ENCODE measurements around the gene OR6J1. TPM values are rescaled to one million over a fixed set of nuclear protein-coding genes. Genes with fewer than 3 reads are reported as not detected.
"Not testable (repeated sequence)": the region's sequence is repeated elsewhere in the genome, so short reads cannot be mapped to it uniquely, and the experiment has no call there.

Gene OR6J1
- total and polyA plus RNA-seq, 8 donors = not detected

- H3K4me1 ChIP-seq = peaks cover 0 to 3% (median 0%) of the 10 kb centered on the region in 4 donors
- no peak for DNase-seq
- no peaks in the 10 kb centered on the region for H3K36me3 ChIP-seq
- intact Hi-C loops (cut with DNase I; ENCODE audit: low total_unique reads) = no loop called here
- 68 to 72% (median 71%) methylated on average over 7 of the region's 7 CpGs for WGBS, 5 donors
- TF ChIP-seq EP300 (IDR thresholded peaks at IDR 0.05) = no peak
- no peak for TF ChIP-seq CTCF (IDR thresholded peaks at IDR 0.05)
- no peak for TF ChIP-seq POLR2A (IDR thresholded peaks at IDR 0.05)
- no peak for TF ChIP-seq POLR2AphosphoS5 (IDR thresholded peaks at IDR 0.05)
- no peak overlapping the region for H3K27ac ChIP-seq
- no peak overlapping the region for H3K4me3 ChIP-seq
- no peaks in the 10 kb centered on the region for H3K27me3 ChIP-seq
- H3K9me3 ChIP-seq = no peaks in the 10 kb centered on the region
These were observed 16.5 kb downstream of the OR6J1 start for GRCh38 chr14:22627506-22628263.

- Histone ChIP-seq H3K27ac (no peak overlapping the region), H3K27me3 (no peaks in the 10 kb centered on the region), H3K9me3 (no peaks in the 10 kb centered on the region), H3K4me3 (no peak overlapping the region), H3K36me3 (no peaks in the 10 kb centered on the region), H3K4me1 (peaks cover 0 to 3% (median 0%) of the 10 kb centered on the region in 4 donors)
- intact Hi-C loops (cut with DNase I; ENCODE audit: low total_unique reads) = no loop called here
- 65 to 83% (median 73%) methylated on average over 6 of the region's 6 CpGs for WGBS, 5 donors
- no peak for DNase-seq
- TF ChIP-seq POLR2AphosphoS5 (IDR thresholded peaks at IDR 0.05) (no peak), EP300 (IDR thresholded peaks at IDR 0.05) (no peak), POLR2A (IDR thresholded peaks at IDR 0.05) (no peak), CTCF (IDR thresholded peaks at IDR 0.05) (no peak)
These were observed 17.6 kb downstream of the OR6J1 start for GRCh38 chr14:22626590-22626989.

GRCh38 chr14:22623047-22623446 lies 21.1 kb downstream of the OR6J1 start:
- intact Hi-C loops (cut with DNase I; ENCODE audit: low total_unique reads) = no loop called here
- no peak overlapping the region for H3K4me3 ChIP-seq
- WGBS, 5 donors = 19 to 65% (median 31%) methylated on average over 2 of the region's 2 CpGs
- peaks cover 0 to 3% (median 0%) of the 10 kb centered on the region in 4 donors for H3K4me1 ChIP-seq
- no peaks in the 10 kb centered on the region for H3K27me3 ChIP-seq
- no peak for DNase-seq
- TF ChIP-seq POLR2A (IDR thresholded peaks at IDR 0.05) (no peak), EP300 (IDR thresholded peaks at IDR 0.05) (no peak), CTCF (IDR thresholded peaks at IDR 0.05) (no peak), POLR2AphosphoS5 (IDR thresholded peaks at IDR 0.05) (no peak)
- no peaks in the 10 kb centered on the region for H3K36me3 ChIP-seq
- H3K27ac ChIP-seq = no peak overlapping the region
- H3K9me3 ChIP-seq = no peaks in the 10 kb centered on the region

- Histone ChIP-seq H3K27me3 (no peaks in the 10 kb centered on the region), H3K4me1 (no peaks in the 10 kb centered on the region), H3K9me3 (no peaks in the 10 kb centered on the region), H3K4me3 (no peak overlapping the region), H3K27ac (no peak overlapping the region), H3K36me3 (no peaks in the 10 kb centered on the region)
- WGBS, 5 donors = 84 to 93% (median 91%) methylated on average over 2 of the region's 2 CpGs
- TF ChIP-seq EP300 (IDR thresholded peaks at IDR 0.05) (no peak), CTCF (IDR thresholded peaks at IDR 0.05) (no peak), POLR2A (IDR thresholded peaks at IDR 0.05) (no peak), POLR2AphosphoS5 (IDR thresholded peaks at IDR 0.05) (no peak)
- DNase-seq = no peak
- intact Hi-C loops (cut with DNase I; ENCODE audit: low total_unique reads) = no loop called here
These were observed 21.9 kb downstream of the OR6J1 start for GRCh38 chr14:22622255-22622654.

GRCh38 chr14:22615765-22616164 lies 28.4 kb downstream of the OR6J1 start:
- H3K27me3 ChIP-seq; H3K9me3 ChIP-seq; DNase-seq; intact Hi-C loops (cut with DNase I; ENCODE audit: low total_unique reads); H3K27ac ChIP-seq; H3K4me3 ChIP-seq: not testable (repeated sequence)
- peaks cover 0 to 17% (median 6%) of the 10 kb centered on the region in 4 donors for H3K4me1 ChIP-seq
- 88 to 94% (median 91%) methylated on average over 2 of the region's 2 CpGs for WGBS, 5 donors
- H3K36me3 ChIP-seq = peaks cover 14 to 21% (median 19%) of the 10 kb centered on the region in 4 donors
